Fibroblast of peridontal ligament (primary cell): ENCODE data around the gene ST8SIA6.
"Not testable (repeated sequence)": the region's sequence is repeated elsewhere in the genome, so short reads cannot be mapped to it uniquely, and the experiment has no call there.

ENCODE experiments used
- DNase-seq: peaks from one replicate; pipeline ENCODE4 v3.0.0-alpha.2; 2010; ENCODE audit errors: extremely low read depth

ST8SIA6 gene

DNA sequence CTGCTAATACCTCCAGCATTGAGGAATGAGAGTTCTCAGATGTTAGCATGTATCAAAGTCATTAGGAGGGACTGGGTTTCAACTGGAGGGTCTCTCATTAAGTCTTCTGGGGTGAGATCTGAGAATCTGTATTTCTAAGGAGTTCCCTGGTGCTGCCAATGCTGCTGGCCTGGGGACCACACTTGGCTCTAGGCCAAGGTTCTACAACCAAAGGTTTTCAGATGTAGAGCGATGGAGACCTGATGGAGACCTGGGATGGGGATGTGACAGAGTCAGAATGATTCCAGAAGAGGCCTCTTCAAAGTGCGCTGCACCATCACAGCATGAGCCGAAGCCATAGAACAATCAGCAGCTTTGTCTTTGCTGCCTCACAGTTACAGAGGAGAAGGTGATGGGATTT, 27.2 kb downstream of the ST8SIA6 start:
- no peak for DNase-seq

GRCh38 chr10:17426263-17426750, 28.1 kb downstream of the ST8SIA6 start:
- no peak for DNase-seq

- no peak for DNase-seq
Observed at GRCh38 chr10:17425584-17426262, 28.7 kb downstream of the ST8SIA6 start.

- DNase-seq = no peak
Observed at GRCh38 chr10:17423632-17424186, 30.7 kb downstream of the ST8SIA6 start.

DNA sequence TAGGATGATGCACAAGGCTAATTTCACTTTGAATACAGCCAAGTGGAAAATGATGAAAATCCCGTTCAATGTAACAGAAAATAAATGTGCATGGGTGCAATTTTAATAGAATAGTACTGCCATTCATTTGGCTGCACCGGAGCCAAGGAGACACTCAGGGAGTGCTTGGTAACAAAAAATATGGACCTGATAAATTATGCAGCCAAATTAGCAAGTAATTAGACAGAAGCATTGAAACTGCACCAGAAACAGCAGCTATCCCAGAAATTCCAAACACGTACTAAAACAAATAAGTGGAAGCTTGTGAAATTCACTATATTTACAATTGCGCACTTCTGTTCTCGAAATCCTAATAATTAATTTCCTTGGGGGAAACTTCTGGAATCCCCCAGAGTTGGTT, 31.5 kb downstream of the ST8SIA6 start:
- no peak for DNase-seq

DNA sequence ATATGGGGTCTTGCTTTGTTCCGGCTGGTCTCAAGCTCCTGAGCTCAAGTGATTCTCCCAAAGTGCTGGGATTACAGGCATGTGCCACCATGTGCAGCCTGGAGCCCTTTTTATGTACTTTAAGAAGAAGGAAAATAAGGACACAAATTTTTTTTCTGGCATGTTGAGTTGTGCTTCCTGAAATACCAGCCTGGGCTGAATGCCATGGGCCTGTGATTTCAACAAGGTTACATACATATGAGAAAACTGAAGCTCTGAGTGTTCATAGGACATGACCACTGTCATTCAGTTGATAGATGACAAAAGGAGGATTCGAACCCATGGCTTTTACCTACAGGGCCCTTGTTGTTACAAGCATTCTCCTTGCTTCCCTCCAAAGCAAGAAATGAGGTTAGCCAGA, 36.1 kb downstream of the ST8SIA6 start:
- peak; percentile 36 for DNase-seq

DNA sequence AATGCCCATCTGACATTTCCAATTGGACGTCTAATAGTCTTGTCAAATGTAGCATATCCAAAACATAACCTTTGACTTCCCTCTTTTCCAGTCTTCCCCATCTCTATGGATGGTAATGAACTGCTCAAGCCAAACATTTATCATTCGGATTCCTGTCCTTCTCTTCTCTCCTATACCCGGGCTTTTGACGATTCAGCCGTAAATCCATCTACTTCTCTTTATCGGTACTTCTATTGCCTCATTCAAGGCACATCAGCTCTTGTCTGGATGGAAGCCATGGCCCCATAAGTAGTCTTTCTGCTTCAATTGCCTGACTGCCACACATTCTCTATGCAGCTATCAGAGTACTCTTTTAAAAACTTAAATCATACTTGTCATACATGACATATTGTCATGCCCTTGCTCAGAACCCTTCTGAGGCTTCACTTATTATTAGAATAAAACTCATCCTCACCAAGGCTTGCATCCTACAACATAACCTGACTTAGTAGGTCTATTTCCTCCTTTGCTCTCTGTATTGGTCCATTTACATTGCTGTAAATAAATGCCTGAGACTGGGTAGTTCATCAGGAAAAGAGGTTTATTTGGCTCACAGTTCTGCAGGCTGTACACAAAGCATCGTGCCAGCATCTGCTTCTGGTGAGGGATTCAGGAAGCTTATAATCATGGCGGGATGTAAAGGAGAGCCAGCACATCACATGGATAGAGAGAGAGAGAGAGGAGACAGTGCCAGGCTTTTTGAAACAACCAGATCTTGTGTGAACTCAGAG, 37.8 kb downstream of the ST8SIA6 start:
- DNase-seq = no peak

- no peak for DNase-seq
Observed at GRCh38 chr10:17415046-17415658, 39.2 kb downstream of the ST8SIA6 start.

DNA sequence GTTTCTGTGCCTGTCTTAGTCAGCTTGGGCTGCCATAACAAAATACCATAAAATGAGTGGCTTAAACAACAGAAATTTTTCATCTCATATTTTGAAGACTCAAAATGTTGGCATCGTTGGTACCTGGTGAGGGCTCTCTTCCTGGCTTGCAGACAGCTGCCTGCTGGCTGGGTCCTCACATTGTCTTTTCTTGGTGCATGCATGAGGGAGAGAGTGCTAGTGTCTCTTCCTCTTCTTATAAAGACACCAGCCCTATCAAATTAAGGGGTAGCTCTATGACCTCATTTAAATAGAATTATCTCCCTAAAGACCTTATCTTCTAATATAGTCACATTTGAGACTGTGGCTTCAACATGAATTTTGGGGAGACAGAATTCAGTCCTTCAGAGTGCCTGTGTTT, 39.9 kb downstream of the ST8SIA6 start:
- no peak for DNase-seq

GRCh38 chr10:17413876-17414275, 40.5 kb downstream of the ST8SIA6 start:
- no peak for DNase-seq

DNA sequence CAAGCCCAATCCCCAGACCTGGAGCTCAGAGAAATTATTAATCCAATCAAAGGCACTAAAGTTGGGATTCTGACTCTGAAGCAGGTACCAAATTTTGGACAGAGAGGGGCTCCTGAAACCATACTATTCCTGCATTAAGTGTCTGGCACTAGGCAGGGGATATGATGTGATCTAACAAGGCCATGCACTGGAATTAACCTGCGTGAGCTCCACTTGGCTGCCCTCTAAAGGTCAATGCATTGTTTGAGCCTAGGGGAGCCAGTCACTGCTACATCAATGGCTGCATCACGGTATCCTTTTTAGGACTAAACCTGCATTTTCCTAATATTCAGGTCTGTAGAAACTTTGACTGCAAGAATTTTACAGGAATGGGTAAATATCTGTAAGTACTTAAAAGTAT, 42.1 kb downstream of the ST8SIA6 start:
- DNase-seq = no peak

- no peak for DNase-seq
Observed at GRCh38 chr10:17410907-17411306, 43.5 kb downstream of the ST8SIA6 start.

GRCh38 chr10:17409170-17409733, 45.1 kb downstream of the ST8SIA6 start:
- DNase-seq = peak; percentile 25

DNA sequence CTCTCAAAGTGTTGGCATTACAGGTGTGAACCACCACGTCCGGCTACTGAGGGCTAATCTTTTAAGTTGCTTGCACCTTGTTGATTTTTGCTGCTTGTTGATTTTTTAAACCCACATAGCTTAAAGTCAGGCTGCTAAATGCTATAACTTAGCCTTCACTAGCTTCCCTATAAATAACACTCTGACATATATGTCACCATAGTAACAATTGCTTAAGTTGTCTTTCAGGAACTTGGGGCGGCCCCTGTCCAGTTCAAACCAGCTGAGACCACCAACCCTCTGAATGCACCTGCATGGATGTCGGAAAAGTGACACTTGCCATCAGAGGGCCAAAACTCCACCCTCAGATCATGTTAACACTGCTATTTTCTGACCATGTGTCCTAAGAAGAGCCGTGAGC, 47.3 kb downstream of the ST8SIA6 start:
- DNase-seq = no peak

DNA sequence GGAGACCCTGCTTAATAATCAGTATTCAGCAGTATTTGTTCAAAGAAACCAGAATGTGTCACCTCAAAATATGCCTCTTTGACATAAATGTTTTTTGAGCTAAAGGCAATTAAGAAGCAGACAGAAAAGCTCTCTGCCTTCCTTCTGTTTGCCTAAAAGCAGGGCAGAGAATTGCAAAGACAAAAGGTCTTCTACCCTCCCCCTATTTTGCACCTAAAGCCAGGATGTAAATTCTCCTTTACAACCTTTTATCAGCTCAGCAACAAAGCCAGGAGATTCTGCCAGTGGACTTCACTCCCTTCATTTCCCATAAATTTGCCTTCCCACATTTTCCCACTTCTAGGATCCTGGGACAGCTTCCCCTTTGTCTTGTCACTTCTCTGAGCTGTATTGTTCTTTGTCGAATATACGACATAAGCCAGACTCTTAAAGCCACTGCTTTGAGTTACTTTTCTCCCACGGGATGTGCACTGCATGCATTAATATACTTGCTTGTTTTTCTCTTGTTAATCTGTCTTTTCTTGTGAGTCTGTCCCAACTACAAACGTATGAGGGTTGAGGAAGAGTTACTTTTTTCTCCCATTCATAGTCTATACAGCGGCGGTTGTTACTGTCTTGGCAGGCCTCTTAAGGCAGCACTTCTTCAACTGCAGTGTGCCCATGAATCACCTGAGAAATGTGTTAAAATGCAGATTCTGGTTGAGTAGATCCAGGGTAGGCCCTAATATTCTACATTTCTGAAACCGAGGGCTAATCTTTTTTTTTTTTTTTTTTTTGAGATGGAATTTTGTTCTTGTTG, 48.2 kb downstream of the ST8SIA6 start:
- no peak for DNase-seq

GRCh38 chr10:17403161-17403560, 51.2 kb downstream of the ST8SIA6 start:
- no peak for DNase-seq

- not testable (repeated sequence) for DNase-seq
Observed at GRCh38 chr10:17402040-17402439, 52.4 kb downstream of the ST8SIA6 start.

DNA sequence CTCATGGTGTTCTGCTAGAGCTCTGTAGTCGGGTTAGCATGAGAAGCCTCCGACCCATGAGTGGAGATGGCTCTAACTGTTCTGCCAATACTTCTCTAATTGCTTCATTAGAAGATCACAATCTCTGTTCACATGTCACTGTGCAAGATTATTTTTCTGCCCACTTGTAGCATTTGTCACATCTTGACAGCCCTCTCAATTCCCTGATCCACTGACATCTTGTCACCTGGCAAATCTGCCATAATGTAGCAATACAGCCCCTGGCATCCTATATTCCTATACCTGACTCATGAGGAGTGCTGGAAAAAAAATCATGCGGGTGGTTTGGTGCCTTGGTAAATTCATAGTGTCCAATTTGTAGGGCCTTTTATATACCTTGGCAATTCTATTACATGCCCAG, 58.4 kb downstream of the ST8SIA6 start:
- no peak for DNase-seq

- DNase-seq = no peak
Observed at GRCh38 chr10:17394854-17395253, 59.5 kb downstream of the ST8SIA6 start.

- DNase-seq = peak; percentile 22
Observed at GRCh38 chr10:17387861-17388503, 66.4 kb downstream of the ST8SIA6 start.

DNA sequence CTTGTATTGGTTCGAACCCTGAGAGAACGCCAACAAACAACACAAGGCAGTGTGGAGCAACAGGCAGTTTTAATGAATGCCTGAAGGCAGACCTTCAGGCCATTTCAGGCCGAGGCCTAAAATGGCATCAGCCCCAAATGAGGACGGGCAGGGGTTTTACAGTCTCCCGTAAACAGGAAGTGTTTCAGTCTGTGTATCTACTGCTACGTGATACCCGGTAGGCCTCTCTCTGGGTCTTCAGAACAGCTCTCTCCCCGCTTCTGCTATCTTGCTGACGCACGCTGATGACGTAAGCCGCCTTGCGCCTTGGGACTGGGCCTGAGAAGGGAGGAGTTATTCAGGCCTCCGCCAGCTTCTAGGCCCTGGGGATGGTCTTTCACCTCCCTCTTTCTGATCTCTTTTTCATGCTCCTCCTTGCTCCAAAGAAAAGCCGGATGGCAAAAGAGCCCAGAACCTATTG, 67.7 kb downstream of the ST8SIA6 start:
- no peak for DNase-seq
